Fibroblast of the aortic adventitia (primary cell): ENCODE data around the gene QKI. TPM values are rescaled to one million over a fixed set of nuclear protein-coding genes. Genes with fewer than 3 reads are reported as not detected.

ENCODE experiments used
- DNase-seq: peaks from one replicate; pipeline ENCODE4 v3.0.0-alpha.2; 2010; ENCODE audit warnings: low read depth
- H3K4me3 ChIP-seq: 2 replicates; pipeline ENCODE4 v1.5.1; 2011; ENCODE audit warnings: low read depth, mild to moderate bottlenecking, control low read depth, low read length, moderate library complexity
- CTCF ChIP-seq: IDR thresholded peaks from 2 replicates; pipeline ENCODE4 v1.5.1; 2011; ENCODE audit warnings: mild to moderate bottlenecking, low read length, control low read depth, inconsistent platforms; ENCODE audit not compliant: insufficient read depth
- total RNA-seq: library from RNA; depleted of rRNA; stranded (reverse); fragments of >200 nt; gene quantifications from 2 replicates; pipeline ENCODE4 v1.2.3, GENCODE V29; 2012; ENCODE audit warnings: low replicate concordance

Gene QKI
- total RNA-seq, 1 donor: 125 TPM

- no peak overlapping the region for H3K4me3 ChIP-seq
- DNase-seq: no peak
- no peak for TF ChIP-seq CTCF
Observed at GRCh38 chr6:163398115-163398514, 16.4 kb upstream of the QKI start.

- no peak for TF ChIP-seq CTCF
- H3K4me3 ChIP-seq: no peak overlapping the region
- DNase-seq: no peak
Observed at GRCh38 chr6:163398815-163399214, 15.7 kb upstream of the QKI start.

DNA sequence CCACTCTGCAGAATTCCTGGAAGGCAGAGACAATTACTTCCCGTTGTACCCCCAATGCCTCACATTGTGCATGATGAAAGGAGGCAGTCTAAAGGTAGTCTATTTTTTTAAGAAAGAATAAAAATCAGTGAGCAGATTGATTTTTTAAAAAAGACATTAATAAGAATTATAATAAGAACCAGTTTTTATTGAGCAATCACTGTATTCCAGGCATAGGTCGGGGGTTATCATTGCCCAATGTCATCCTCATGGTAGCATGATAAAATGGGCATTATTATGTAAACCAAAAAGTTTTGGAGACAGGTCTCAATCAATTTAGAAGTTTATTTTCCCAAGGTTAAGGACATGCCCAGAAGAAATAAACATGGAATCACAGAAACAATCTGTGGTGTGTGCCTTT is 14.0 kb upstream of the QKI start:
- DNase-seq: no peak
- no peak overlapping the region for H3K4me3 ChIP-seq
- TF ChIP-seq CTCF: no peak

- TF ChIP-seq CTCF: no peak
- H3K4me3 ChIP-seq: no peak overlapping the region
- DNase-seq: no peak
Observed at GRCh38 chr6:163401039-163401885, 13.3 kb upstream of the QKI start.

DNA sequence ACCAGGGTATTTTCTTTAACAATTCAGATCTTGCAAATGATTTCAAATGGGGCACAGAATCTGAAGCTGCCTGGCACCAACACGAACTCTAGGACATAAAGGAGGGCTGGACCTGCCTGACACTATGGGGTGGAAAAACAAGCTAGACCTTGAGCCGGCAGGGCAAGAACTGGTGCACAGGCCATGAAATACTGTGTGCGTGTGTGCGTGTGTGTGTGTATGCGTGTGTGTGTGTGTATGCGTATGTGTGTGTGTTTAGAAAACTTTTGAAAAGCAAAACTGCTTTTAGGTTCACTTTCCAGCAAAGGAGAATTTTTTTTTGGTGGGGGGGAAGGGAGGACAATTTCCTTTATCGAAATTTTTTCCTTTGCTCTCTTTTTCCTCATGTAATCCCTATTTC is 11.9 kb upstream of the QKI start:
- TF ChIP-seq CTCF: no peak
- no peak for DNase-seq
- no peak overlapping the region for H3K4me3 ChIP-seq

DNA sequence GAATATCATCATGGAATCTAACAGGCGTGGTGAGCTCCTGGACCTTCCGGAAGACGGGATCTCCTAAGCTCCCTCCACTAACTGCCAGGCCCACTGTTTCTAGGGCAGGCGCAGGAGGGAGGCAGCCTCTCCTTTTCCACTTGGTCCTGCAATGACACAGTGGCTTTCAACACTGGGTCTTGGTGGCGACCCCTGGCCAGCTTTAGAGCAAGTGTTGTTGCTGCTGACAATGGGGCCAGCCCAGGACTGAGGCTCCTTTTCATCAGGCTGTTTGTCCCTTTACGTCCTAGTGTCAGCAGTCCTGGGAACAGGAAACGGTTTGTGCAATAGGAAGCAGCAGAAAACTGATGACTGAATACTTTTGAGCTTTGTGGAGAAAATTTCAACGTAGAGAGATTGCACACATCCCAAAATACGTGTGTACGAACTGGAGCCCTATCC is 9.7 kb upstream of the QKI start:
- no peak for DNase-seq
- no peak for TF ChIP-seq CTCF
- no peak overlapping the region for H3K4me3 ChIP-seq
